Prostate gland (tissue), 2 donors: ENCODE measurements around the gene AKT3. TPM values are rescaled to one million over a fixed set of nuclear protein-coding genes. Genes with fewer than 3 reads are reported as not detected.

Experiments
- DNase-seq: peaks from one replicate; pipeline ENCODE4 v3.0.0-alpha.2; 2019; ENCODE audit warnings: low spot score
- H3K27ac ChIP-seq, 2 donors: fragments of 200-600 bp; sonication (generic); 2 replicates each; pipeline ENCODE4 v1.5.1; 2017 to 2019
- H3K27me3 ChIP-seq: fragments of 200-600 bp; sonication (generic); replicated peaks from 2 replicates; pipeline ENCODE4 v1.5.1; 2019; ENCODE audit not compliant: insufficient read depth
- H3K36me3 ChIP-seq, 2 donors: fragments of 200-600 bp; sonication (generic); 1 replicate in 1 of 2; 2 replicates in 1 of 2; pipeline versions ENCODE4 v1.5.1 to v1.8.1; 2017 to 2019
- H3K4me1 ChIP-seq: fragments of 200-600 bp; sonication (generic); replicated peaks from 2 replicates; pipeline ENCODE4 v1.5.1; 2019
- H3K4me3 ChIP-seq, 2 donors: fragments of 200-600 bp; sonication (generic); 2 replicates each; pipeline ENCODE4 v1.5.1; 2017 to 2019
- H3K9me3 ChIP-seq: fragments of 200-600 bp; sonication (generic); 2 replicates; pipeline ENCODE4 v1.5.1; 2017
- POLR2A ChIP-seq: fragments of 450-650 bp; IDR thresholded peaks from one replicate; pipeline ENCODE4 v1.6.1; 2016; ENCODE audit warnings: antibody characterized with exemption, mild to moderate bottlenecking
- POLR2AphosphoS5 ChIP-seq: sonication (generic); formaldehyde crosslinking; IDR thresholded peaks from one replicate; pipeline ENCODE4 v1.6.1; 2017; ENCODE audit warnings: antibody characterized with exemption
- WGBS: methylation state at CpG from one replicate; pipeline ENCODE4 v1.1.5; 2018; 5-methylcytosine and 5-hydroxymethylcytosine counted together
- intact Hi-C: fragments of 100-400 bp; cut with DNase I; formaldehyde crosslinking; loops from one replicate; pipeline ENCODE4 v1.14.2; 2022
- total RNA-seq, 2 donors: library from RNA; depleted of rRNA; stranded (reverse); fragments of >200 nt; gene quantifications; one replicate each; pipeline ENCODE4 v1.1.0, GENCODE V29; 2016
- TF ChIP-seq, protein P1 (sequence below), 4 experiments: fragments of 200-600 bp in 2 of 4; fragments of 450-650 bp in 2 of 4; sonication (generic) in 2 of 4; IDR thresholded peaks; 1 replicate in 3 of 4; 2 replicates in 1 of 4; pipeline ENCODE4 v1.5.1; 2016 to 2019; ENCODE audit warnings: antibody characterized with exemption in 4 of 4, mild to moderate bottlenecking in 2 of 4, moderate library complexity in 2 of 4

The AKT3 gene
- total RNA-seq, result 10 to 100 TPM; 40.7 to 62.7 TPM

DNA sequence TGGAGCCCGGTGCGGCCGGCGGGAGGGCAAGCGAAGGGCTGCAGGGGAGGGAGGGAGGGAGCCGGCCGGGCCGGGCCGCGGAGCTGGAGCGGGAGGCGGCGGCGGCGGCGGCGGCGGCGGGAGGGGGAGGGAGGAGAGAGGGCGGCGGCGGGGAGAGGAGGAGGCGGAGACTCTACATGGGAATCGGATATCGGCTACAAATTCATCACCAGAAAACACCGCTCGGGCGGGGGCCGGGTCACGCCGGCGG lies at the start of gene AKT3:
Gene AKT3, minus strand, starts transcription at position 42 of the 250 bp plus-strand sequence. CDS start 7,073 bp downstream, outside the sequence.
- H3K9me3 ChIP-seq, result no peaks in the 10 kb centered on the region
- WGBS, result 0% methylated on average over 13 of the region's 32 CpGs
- H3K27me3 ChIP-seq, result no peaks in the 10 kb centered on the region
- DNase-seq, result peak; percentile 84
- TF ChIP-seq, protein P1, sequence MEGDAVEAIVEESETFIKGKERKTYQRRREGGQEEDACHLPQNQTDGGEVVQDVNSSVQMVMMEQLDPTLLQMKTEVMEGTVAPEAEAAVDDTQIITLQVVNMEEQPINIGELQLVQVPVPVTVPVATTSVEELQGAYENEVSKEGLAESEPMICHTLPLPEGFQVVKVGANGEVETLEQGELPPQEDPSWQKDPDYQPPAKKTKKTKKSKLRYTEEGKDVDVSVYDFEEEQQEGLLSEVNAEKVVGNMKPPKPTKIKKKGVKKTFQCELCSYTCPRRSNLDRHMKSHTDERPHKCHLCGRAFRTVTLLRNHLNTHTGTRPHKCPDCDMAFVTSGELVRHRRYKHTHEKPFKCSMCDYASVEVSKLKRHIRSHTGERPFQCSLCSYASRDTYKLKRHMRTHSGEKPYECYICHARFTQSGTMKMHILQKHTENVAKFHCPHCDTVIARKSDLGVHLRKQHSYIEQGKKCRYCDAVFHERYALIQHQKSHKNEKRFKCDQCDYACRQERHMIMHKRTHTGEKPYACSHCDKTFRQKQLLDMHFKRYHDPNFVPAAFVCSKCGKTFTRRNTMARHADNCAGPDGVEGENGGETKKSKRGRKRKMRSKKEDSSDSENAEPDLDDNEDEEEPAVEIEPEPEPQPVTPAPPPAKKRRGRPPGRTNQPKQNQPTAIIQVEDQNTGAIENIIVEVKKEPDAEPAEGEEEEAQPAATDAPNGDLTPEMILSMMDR (IDR thresholded peaks at IDR 0.05), result no peak
- peak; percentile 43 for TF ChIP-seq POLR2A
- no peaks in the 10 kb centered on the region for H3K4me1 ChIP-seq
- peak within 1 kb of the TSS; percentile 89 to 91 for H3K4me3 ChIP-seq
- no peaks in the 10 kb centered on the region for H3K36me3 ChIP-seq
- peak within 1 kb of the TSS; percentile 99 for H3K27ac ChIP-seq
- intact Hi-C loops, result loop anchor here (10.0 kb wide), 2 partner anchors 365 kb away; no protein-coding TSS in a partner anchor

DNA sequence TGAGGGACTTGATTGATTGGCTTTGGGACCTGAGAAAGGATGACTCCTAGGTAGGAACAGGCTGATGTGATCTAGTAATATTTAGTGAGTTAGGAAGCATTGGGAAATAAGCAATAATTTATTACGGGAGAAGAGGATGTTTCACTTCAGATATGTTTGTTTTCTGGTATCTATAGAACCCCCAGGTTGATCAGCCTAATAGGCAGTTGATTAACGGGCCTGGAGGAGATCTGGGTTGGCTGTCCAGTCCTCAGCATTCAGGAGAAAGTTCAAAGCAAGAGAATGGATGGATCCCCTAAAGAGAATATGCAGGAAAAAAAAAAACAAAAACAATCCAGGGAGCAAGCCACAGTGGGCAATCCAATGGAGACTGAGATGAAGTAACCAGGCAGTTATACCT lies 48.2 kb upstream of the AKT3 start:
- H3K4me1 ChIP-seq, result peaks cover 2% of the 10 kb centered on the region
- intact Hi-C loops, result no loop called here
- no peaks in the 10 kb centered on the region for H3K9me3 ChIP-seq
- DNase-seq, result no peak
- no peak overlapping the region for H3K27ac ChIP-seq
- 87% methylated on average over 2 of the region's 2 CpGs for WGBS
- no peaks in the 10 kb centered on the region for H3K36me3 ChIP-seq
- no peaks in the 10 kb centered on the region for H3K27me3 ChIP-seq
- H3K4me3 ChIP-seq, result no peak overlapping the region
- TF ChIP-seq POLR2AphosphoS5 (no peak), POLR2A (no peak)
- TF ChIP-seq, protein P1 (IDR thresholded peaks at IDR 0.05), result no peak

DNA sequence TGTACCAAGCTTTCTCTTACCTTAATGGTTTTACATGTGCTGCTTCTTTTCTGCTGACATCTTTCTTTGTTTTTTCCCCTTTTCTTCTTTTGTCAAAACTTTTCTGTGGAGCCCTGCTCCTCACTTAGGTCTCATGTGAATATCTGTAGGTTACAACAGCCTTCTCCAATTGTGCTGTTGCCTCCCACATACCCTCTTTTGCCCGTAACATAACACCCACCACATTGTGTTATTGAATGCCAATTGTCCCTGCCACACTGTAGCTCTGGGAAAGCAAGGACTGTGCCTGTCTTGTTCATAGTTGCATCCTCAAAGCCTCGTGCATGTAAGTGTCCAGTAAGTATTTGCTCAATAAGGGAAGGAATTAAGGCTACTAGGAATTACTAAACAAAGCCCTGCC lies 46.3 kb upstream of the AKT3 start:
- Histone ChIP-seq H3K27me3 (no peaks in the 10 kb centered on the region), H3K27ac (no peak overlapping the region), H3K36me3 (no peaks in the 10 kb centered on the region), H3K4me3 (no peak overlapping the region), H3K4me1 (peaks cover 2% of the 10 kb centered on the region), H3K9me3 (no peaks in the 10 kb centered on the region)
- TF ChIP-seq, protein P1 (IDR thresholded peaks at IDR 0.05), result no peak
- TF ChIP-seq POLR2AphosphoS5, result no peak
- TF ChIP-seq POLR2A, result no peak
- no peak for DNase-seq
- intact Hi-C loops, result no loop called here
- WGBS, result 52% methylated on average over 2 of the region's 2 CpGs

DNA sequence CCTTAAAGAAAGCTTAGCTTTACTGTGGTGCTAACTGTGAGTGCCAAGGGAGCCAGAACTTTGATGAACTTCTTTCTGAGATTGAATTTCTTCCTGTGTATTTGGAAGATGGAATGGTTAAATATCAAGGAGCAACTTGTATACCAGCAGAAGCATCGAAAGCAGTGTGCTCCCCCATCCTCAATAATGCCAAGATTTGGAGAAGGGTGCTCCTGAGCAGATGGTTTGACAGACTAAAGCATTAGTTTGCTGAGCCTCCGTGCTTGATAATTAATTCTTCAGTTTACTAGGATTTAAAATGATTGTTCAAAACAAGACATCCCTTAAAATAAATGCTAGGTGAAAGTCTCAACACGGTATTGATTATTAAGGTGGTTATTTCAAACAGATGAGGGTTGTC lies 42.4 kb upstream of the AKT3 start:
- Histone ChIP-seq H3K4me1 (peaks cover 2% of the 10 kb centered on the region), H3K27me3 (no peaks in the 10 kb centered on the region), H3K36me3 (no peaks in the 10 kb centered on the region), H3K27ac (no peak overlapping the region), H3K4me3 (no peak overlapping the region), H3K9me3 (no peaks in the 10 kb centered on the region)
- no peak for DNase-seq
- intact Hi-C loops, result no loop called here
- 70% methylated on average over 3 of the region's 3 CpGs for WGBS
- no peak for TF ChIP-seq POLR2A
- TF ChIP-seq, protein P1 (IDR thresholded peaks at IDR 0.05), result no peak
- no peak for TF ChIP-seq POLR2AphosphoS5

DNA sequence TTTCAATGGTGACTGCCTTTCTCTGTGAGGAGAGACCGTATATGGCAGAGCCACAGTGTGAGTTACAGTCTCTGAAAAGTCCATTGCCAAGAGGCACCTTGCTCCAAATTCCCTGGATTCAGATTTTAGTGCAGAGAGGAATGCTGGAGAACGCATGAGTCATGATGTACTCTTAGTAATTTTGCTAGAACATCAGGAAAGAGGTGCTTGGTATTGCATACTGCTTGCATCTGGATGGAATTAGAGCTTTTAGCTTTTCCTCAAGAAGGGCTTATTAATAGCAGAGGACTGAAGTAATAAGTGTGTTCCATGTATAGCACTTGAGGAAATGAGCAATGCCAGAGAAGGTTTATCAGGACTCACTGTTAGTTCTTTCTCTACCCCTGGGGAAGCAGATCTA lies 40.5 kb upstream of the AKT3 start:
- no peak for TF ChIP-seq POLR2A
- TF ChIP-seq, protein P1 (IDR thresholded peaks at IDR 0.05), result no peak
- TF ChIP-seq POLR2AphosphoS5, result no peak
- intact Hi-C loops, result no loop called here
- Histone ChIP-seq H3K4me1 (no peaks in the 10 kb centered on the region), H3K36me3 (no peaks in the 10 kb centered on the region), H3K4me3 (no peak overlapping the region), H3K9me3 (no peaks in the 10 kb centered on the region), H3K27ac (no peak overlapping the region), H3K27me3 (no peaks in the 10 kb centered on the region)
- no peak for DNase-seq
- WGBS, result 54% methylated on average over 2 of the region's 2 CpGs
